MG63 (cell line): ENCODE data around the gene HES3. TPM values are rescaled to one million over a fixed set of nuclear protein-coding genes. Genes with fewer than 3 reads are reported as not detected.
A peak's percentile ranks its signal among the peaks of the same experiment; 100 is the strongest.
"Not testable (repeated sequence)": the region's sequence is repeated elsewhere in the genome, so short reads cannot be mapped to it uniquely, and the experiment has no call there.

Experiments used
- DNase-seq: peaks from one replicate; pipeline ENCODE4 v3.0.0-alpha.2; 2020
- H3K27me3 ChIP-seq: fragments of 250-450 bp; sonication (Bioruptor Pico); 2 replicates; pipeline ENCODE4 v1.5.1; 2020; ENCODE audit warnings: mild to moderate bottlenecking, moderate library complexity
- H3K36me3 ChIP-seq: fragments of 250-450 bp; sonication (Bioruptor Pico); 2 replicates; pipeline ENCODE4 v1.5.1; 2020; ENCODE audit warnings: mild to moderate bottlenecking, moderate library complexity
- H3K4me3 ChIP-seq: fragments of 250-450 bp; sonication (Bioruptor Pico); 2 replicates; pipeline ENCODE4 v1.5.1; 2020; ENCODE audit warnings: mild to moderate bottlenecking, moderate library complexity
- H3K9me3 ChIP-seq: fragments of 250-450 bp; sonication (Bioruptor Pico); 2 replicates; pipeline ENCODE4 v1.5.1; 2020; ENCODE audit warnings: mild to moderate bottlenecking, moderate library complexity
- total RNA-seq: library from RNA; depleted of rRNA; stranded (reverse); fragments of >200 nt; shearing (Covaris generic); gene quantifications from 2 replicates; pipeline ENCODE4 v1.2.3, GENCODE V29; 2014; ENCODE audit warnings: low replicate concordance

Gene HES3
- total RNA-seq, 1 experiment from 2014 or later = not detected

GRCh38 chr1:6211731-6212130 is 32.2 kb upstream of the HES3 start:
- peaks cover 32% of the 10 kb centered on the region for H3K36me3 ChIP-seq
- H3K4me3 ChIP-seq = no peak overlapping the region
- DNase-seq = no peak
- H3K27me3 ChIP-seq = no peaks in the 10 kb centered on the region
- H3K9me3 ChIP-seq = no peaks in the 10 kb centered on the region

- Histone ChIP-seq H3K27me3 (no peaks in the 10 kb centered on the region), H3K9me3 (no peaks in the 10 kb centered on the region), H3K4me3 (no peak overlapping the region), H3K36me3 (peaks cover 35% of the 10 kb centered on the region)
- no peak for DNase-seq
These were observed 31.6 kb upstream of the HES3 start for GRCh38 chr1:6212193-6212959.

- Histone ChIP-seq H3K27me3 (no peaks in the 10 kb centered on the region), H3K36me3 (peaks cover 20% of the 10 kb centered on the region), H3K9me3 (no peaks in the 10 kb centered on the region), H3K4me3 (no peak overlapping the region)
- no peak for DNase-seq
These were observed 25.4 kb upstream of the HES3 start for GRCh38 chr1:6218375-6219164.

GRCh38 chr1:6219641-6220040 is 24.3 kb upstream of the HES3 start:
- H3K4me3 ChIP-seq, H3K27me3 ChIP-seq, H3K9me3 ChIP-seq, DNase-seq: not testable (repeated sequence)
- H3K36me3 ChIP-seq = peaks cover 28% of the 10 kb centered on the region

- peaks cover 32% of the 10 kb centered on the region for H3K36me3 ChIP-seq
- no peak for DNase-seq
- H3K9me3 ChIP-seq = no peaks in the 10 kb centered on the region
- H3K27me3 ChIP-seq = no peaks in the 10 kb centered on the region
- no peak overlapping the region for H3K4me3 ChIP-seq
These were observed 23.7 kb upstream of the HES3 start for GRCh38 chr1:6220236-6220635.

- H3K27me3 ChIP-seq = no peaks in the 10 kb centered on the region
- H3K36me3 ChIP-seq = peaks cover 37% of the 10 kb centered on the region
- no peak overlapping the region for H3K4me3 ChIP-seq
- no peak for DNase-seq
- H3K9me3 ChIP-seq = no peaks in the 10 kb centered on the region
These were observed 22.7 kb upstream of the HES3 start for GRCh38 chr1:6221210-6221784.

- no peak overlapping the region for H3K4me3 ChIP-seq
- peak; percentile 60 for DNase-seq
- H3K27me3 ChIP-seq = no peaks in the 10 kb centered on the region
- H3K36me3 ChIP-seq = peaks cover 45% of the 10 kb centered on the region
- H3K9me3 ChIP-seq = no peaks in the 10 kb centered on the region
These were observed 21.3 kb upstream of the HES3 start for GRCh38 chr1:6222636-6223035.

GRCh38 chr1:6223617-6224016 is 20.4 kb upstream of the HES3 start:
- no peak overlapping the region for H3K4me3 ChIP-seq
- H3K36me3 ChIP-seq = peaks cover 38% of the 10 kb centered on the region
- no peaks in the 10 kb centered on the region for H3K9me3 ChIP-seq
- no peaks in the 10 kb centered on the region for H3K27me3 ChIP-seq
- no peak for DNase-seq

- Histone ChIP-seq H3K4me3 (no peak overlapping the region), H3K9me3 (no peaks in the 10 kb centered on the region), H3K27me3 (no peaks in the 10 kb centered on the region), H3K36me3 (peaks cover 39% of the 10 kb centered on the region)
- DNase-seq = no peak
These were observed 19.3 kb upstream of the HES3 start for GRCh38 chr1:6224718-6225117.

- Histone ChIP-seq H3K36me3 (peaks cover 39% of the 10 kb centered on the region), H3K4me3 (no peak overlapping the region), H3K9me3 (no peaks in the 10 kb centered on the region), H3K27me3 (no peaks in the 10 kb centered on the region)
- DNase-seq = no peak
These were observed 18.3 kb upstream of the HES3 start for GRCh38 chr1:6225651-6226050.

GRCh38 chr1:6233376-6233775 is 10.6 kb upstream of the HES3 start:
- Histone ChIP-seq H3K9me3 (no peaks in the 10 kb centered on the region), H3K27me3 (no peaks in the 10 kb centered on the region), H3K36me3 (peaks cover 30% of the 10 kb centered on the region), H3K4me3 (no peak overlapping the region)
- no peak for DNase-seq

- H3K9me3 ChIP-seq = no peaks in the 10 kb centered on the region
- DNase-seq = peak; percentile 29
- H3K27me3 ChIP-seq = no peaks in the 10 kb centered on the region
- H3K36me3 ChIP-seq = peaks cover 27% of the 10 kb centered on the region
- peak overlapping the region; percentile 77 for H3K4me3 ChIP-seq
These were observed 9.3 kb upstream of the HES3 start for GRCh38 chr1:6234502-6235295.

- Histone ChIP-seq H3K4me3 (peak overlapping the region; percentile 77), H3K9me3 (no peaks in the 10 kb centered on the region), H3K27me3 (no peaks in the 10 kb centered on the region), H3K36me3 (peaks cover 27% of the 10 kb centered on the region)
- DNase-seq = no peak
These were observed 8.7 kb upstream of the HES3 start for GRCh38 chr1:6235296-6235677.

- Histone ChIP-seq H3K36me3 (peaks cover 24% of the 10 kb centered on the region), H3K27me3 (peaks cover 4% of the 10 kb centered on the region), H3K9me3 (no peaks in the 10 kb centered on the region), H3K4me3 (no peak overlapping the region)
- no peak for DNase-seq
These were observed 6.9 kb upstream of the HES3 start for GRCh38 chr1:6237093-6237492.

- Histone ChIP-seq H3K36me3 (peaks cover 4% of the 10 kb centered on the region), H3K9me3 (no peaks in the 10 kb centered on the region), H3K4me3 (no peak overlapping the region), H3K27me3 (peaks cover 8% of the 10 kb centered on the region)
- no peak for DNase-seq
These were observed 4.7 kb upstream of the HES3 start for GRCh38 chr1:6239213-6239752.

GRCh38 chr1:6239950-6240768 is 3.8 kb upstream of the HES3 start:
- Histone ChIP-seq H3K27me3 (peaks cover 8% of the 10 kb centered on the region), H3K36me3 (no peaks in the 10 kb centered on the region), H3K9me3 (no peaks in the 10 kb centered on the region), H3K4me3 (no peak overlapping the region)
- DNase-seq = no peak
